CD14-positive monocyte (primary cell): ENCODE measurements around the gene TACC2. TPM values are rescaled to one million over a fixed set of nuclear protein-coding genes. Genes with fewer than 3 reads are reported as not detected.
A peak's percentile ranks its signal among the peaks of the same experiment; 100 is the strongest.

ENCODE experiments used
- DNase-seq, 3 donors: peaks; one replicate each; pipeline ENCODE4 v3.0.0-alpha.2; 2011 to 2022
- H2AFZ ChIP-seq: 2 replicates; pipeline ENCODE4 v1.6.0; 2012; ENCODE audit warnings: mild to moderate bottlenecking, low read depth, low read length, inconsistent platforms; ENCODE audit not compliant: insufficient read depth, poor library complexity, severe bottlenecking
- H3K27ac ChIP-seq, 2 donors: 1 replicate in 1 of 2; 2 replicates in 1 of 2; pipeline ENCODE4 v1.5.1; 2012 to 2013; ENCODE audit warnings: low read length in 2 of 2, control low read depth in 1 of 2, inconsistent platforms in 1 of 2, low read depth in 1 of 2, mild to moderate bottlenecking in 1 of 2
- H3K27me3 ChIP-seq, 2 donors: one replicate each; pipeline versions ENCODE4 v1.6.0 to v1.6.1; 2011 to 2013; ENCODE audit warnings: low read length in 2 of 2; ENCODE audit not compliant: control insufficient read depth in 2 of 2, insufficient read depth in 2 of 2
- H3K36me3 ChIP-seq, 2 donors: replicated peaks in 1 of 2; 1 replicate in 1 of 2; 2 replicates in 1 of 2; pipeline versions ENCODE4 v1.5.1 to v1.6.1; 2012 to 2013; ENCODE audit warnings: low read length in 2 of 2, control low read depth in 1 of 2, inconsistent platforms in 1 of 2, mild to moderate bottlenecking in 1 of 2; ENCODE audit not compliant: insufficient read depth in 2 of 2, control insufficient read depth in 1 of 2
- H3K4me1 ChIP-seq, 2 donors: 1 replicate in 1 of 2; 2 replicates in 1 of 2; pipeline versions ENCODE4 v1.5.1 to v1.6.1; 2012 to 2013; ENCODE audit warnings: low read length in 2 of 2, control low read depth in 1 of 2, inconsistent platforms in 1 of 2, mild to moderate bottlenecking in 1 of 2, moderate library complexity in 1 of 2; ENCODE audit not compliant: insufficient read depth in 2 of 2, control insufficient read depth in 1 of 2
- H3K4me2 ChIP-seq: replicated peaks from 2 replicates; pipeline ENCODE3; 2012; ENCODE audit warnings: low read length, moderate library complexity, mild to moderate bottlenecking; ENCODE audit not compliant: poor library complexity, severe bottlenecking; ENCODE audit errors: extremely low read depth
- H3K4me3 ChIP-seq, 3 experiments: fragments of 200-600 bp in 1 of 3; sonication (generic) in 1 of 3; replicated peaks in 1 of 3; 1 replicate in 2 of 3; 2 replicates in 1 of 3; pipeline ENCODE4 v1.5.1; 2011 to 2013; ENCODE audit warnings: low read length in 3 of 3, mild to moderate bottlenecking in 3 of 3, control low read depth in 2 of 3, low read depth in 2 of 3, inconsistent platforms in 1 of 3, moderate library complexity in 1 of 3
- H3K79me2 ChIP-seq: 2 replicates; pipeline ENCODE4 v1.6.0; 2012; ENCODE audit warnings: mild to moderate bottlenecking, control low read depth, inconsistent platforms, low read length, moderate library complexity; ENCODE audit not compliant: insufficient read depth
- H3K9ac ChIP-seq: 2 replicates; pipeline ENCODE4 v1.6.0; 2017; ENCODE audit warnings: low read length, mild to moderate bottlenecking; ENCODE audit not compliant: insufficient read depth, poor library complexity, severe bottlenecking
- H3K9me3 ChIP-seq, 2 donors: replicated peaks in 1 of 2; 1 replicate in 1 of 2; 2 replicates in 1 of 2; pipeline versions ENCODE4 v1.5.1 to v1.6.1; 2012 to 2013; ENCODE audit warnings: low read length in 2 of 2, control low read depth in 1 of 2; ENCODE audit not compliant: control insufficient read depth in 1 of 2, insufficient read depth in 1 of 2
- H4K20me1 ChIP-seq: 2 replicates; pipeline ENCODE4 v1.6.0; 2012; ENCODE audit warnings: mild to moderate bottlenecking, low read length, control low read depth, moderate library complexity; ENCODE audit not compliant: insufficient read depth
- H3K27ac Mint-ChIP-seq, 7 donors: one replicate each; pipeline ENCODE4 v1.8.0; 2020; ENCODE audit warnings: mild to moderate bottlenecking in 7 of 7, mixed read lengths in 7 of 7, moderate library complexity in 6 of 7, inconsistent platforms in 2 of 7
- H3K27me3 Mint-ChIP-seq, 3 donors: one replicate each; pipeline ENCODE4 v1.8.0; 2021 to 2022; ENCODE audit warnings: low read depth in 3 of 3, mild to moderate bottlenecking in 3 of 3, mixed read lengths in 3 of 3, moderate library complexity in 3 of 3, inconsistent platforms in 1 of 3
- H3K36me3 Mint-ChIP-seq, 2 donors: one replicate each; pipeline ENCODE4 v1.8.0; 2020; ENCODE audit warnings: mixed read lengths in 2 of 2, inconsistent platforms in 1 of 2, mild to moderate bottlenecking in 1 of 2
- H3K4me1 Mint-ChIP-seq: one replicate; pipeline ENCODE4 v1.8.0; 2020; ENCODE audit warnings: mild to moderate bottlenecking, mixed read lengths
- H3K4me3 Mint-ChIP-seq, 2 donors: one replicate each; pipeline ENCODE4 v1.8.0; 2020; ENCODE audit warnings: mild to moderate bottlenecking in 2 of 2, mixed read lengths in 2 of 2, moderate library complexity in 1 of 2
- H3K9me3 Mint-ChIP-seq, 7 donors: one replicate each; pipeline ENCODE4 v1.8.0; 2020 to 2022; ENCODE audit warnings: mixed read lengths in 7 of 7, mild to moderate bottlenecking in 6 of 7, moderate library complexity in 6 of 7, inconsistent platforms in 2 of 7
- CTCF ChIP-seq: fragments of 200-600 bp; IDR thresholded peaks from one replicate; pipeline ENCODE4 v1.8.0; 2022; ENCODE audit warnings: antibody characterized with exemption, mild to moderate bottlenecking
- WGBS: methylation state at CpG from one replicate; pipeline ENCODE4 v1.1.5; 2013; ENCODE audit warnings: missing lambda C conversion rate; ENCODE audit not compliant: insufficient coverage; 5-methylcytosine and 5-hydroxymethylcytosine counted together
- intact Hi-C, 2 donors: fragments of 100-400 bp; cut with micrococcal nuclease; formaldehyde crosslinking; loops; one replicate each; pipeline versions ENCODE4 v1.15.0 to v1.15.1; 2023
- polyA plus RNA-seq, 3 donors: library from polyadenylated mRNA; depleted of rRNA in 1 of 3; unstranded in 2 of 3; stranded (reverse) in 1 of 3; fragments of 300-500 nt in 2 of 3; fragments of >200 nt in 1 of 3; fragmentation: Illumina TruSeq in 2 of 3; gene quantifications; 1 replicate in 2 of 3; 2 replicates in 1 of 3; pipeline ENCODE4 v1.2.3, GENCODE V29; 2012 to 2021

Gene TACC2
- polyA plus RNA-seq, 3 donors: 0.03 TPM; not detected in 2

GRCh38 chr10:122151121-122151694, 162.2 kb downstream of the TACC2 start:
- 81% methylated on average over 4 of the region's 5 CpGs for WGBS
- Histone ChIP-seq H3K36me3 (no peaks in the 10 kb centered on the region), H4K20me1 (no peaks in the 10 kb centered on the region), H3K9me3 (no peaks in the 10 kb centered on the region), H3K27me3 (no peaks in the 10 kb centered on the region), H2AFZ (no peak overlapping the region), H3K79me2 (no peaks in the 10 kb centered on the region), H3K27ac (no peak overlapping the region), H3K9ac (no peak overlapping the region), H3K4me3 (no peak overlapping the region), H3K4me1 (peaks cover 28 to 32% of the 10 kb centered on the region in 2 donors), H3K4me2 (no peak overlapping the region)
- Mint-ChIP-seq H3K4me1 (peaks cover 43% of the 10 kb centered on the region), H3K27ac (peak overlapping the region in 1 of 7 donors; percentile 59), H3K36me3 (no peaks in the 10 kb centered on the region), H3K4me3 (peak overlapping the region in 1 of 2 donors; percentile 23), H3K9me3 (peaks cover 0 to 5% (median 0%) of the 10 kb centered on the region in 7 donors), H3K27me3 (peaks cover 9 to 11% (median 10%) of the 10 kb centered on the region in 3 donors)
- DNase-seq: no peak
- no peak for TF ChIP-seq CTCF
- intact Hi-C loops: no loop called here

- Mint-ChIP-seq H3K36me3 (no peaks in the 10 kb centered on the region), H3K27me3 (peaks cover 11 to 17% (median 13%) of the 10 kb centered on the region in 3 donors), H3K4me3 (no peak overlapping the region), H3K27ac (no peak overlapping the region), H3K4me1 (peaks cover 33% of the 10 kb centered on the region), H3K9me3 (peaks cover 0 to 2% (median 0%) of the 10 kb centered on the region in 7 donors)
- 79% methylated on average over 8 of the region's 9 CpGs for WGBS
- H3K36me3 ChIP-seq: no peaks in the 10 kb centered on the region
- H3K27me3 ChIP-seq: peaks cover 0 to 2% of the 10 kb centered on the region in 2 donors
- no peaks in the 10 kb centered on the region for H3K79me2 ChIP-seq
- no peak overlapping the region for H3K4me2 ChIP-seq
- no peak for TF ChIP-seq CTCF
- intact Hi-C loops: no loop called here
- no peak overlapping the region for H3K27ac ChIP-seq
- H3K9ac ChIP-seq: no peak overlapping the region
- no peak for DNase-seq
- H3K4me1 ChIP-seq: peaks cover 20 to 24% of the 10 kb centered on the region in 2 donors
- H4K20me1 ChIP-seq: no peaks in the 10 kb centered on the region
- no peaks in the 10 kb centered on the region for H3K9me3 ChIP-seq
- no peak overlapping the region for H2AFZ ChIP-seq
- no peak overlapping the region for H3K4me3 ChIP-seq
Observed at GRCh38 chr10:122152544-122152943, 163.6 kb downstream of the TACC2 start.
